ENCODE measurements around the gene SDR39U1. TPM values are rescaled to one million over a fixed set of nuclear protein-coding genes. Genes with fewer than 3 reads are reported as not detected.

Gene SDR39U1
- total RNA-seq, 2 experiments from 2014 or later, result 71.7 to 74.7 TPM

DNA sequence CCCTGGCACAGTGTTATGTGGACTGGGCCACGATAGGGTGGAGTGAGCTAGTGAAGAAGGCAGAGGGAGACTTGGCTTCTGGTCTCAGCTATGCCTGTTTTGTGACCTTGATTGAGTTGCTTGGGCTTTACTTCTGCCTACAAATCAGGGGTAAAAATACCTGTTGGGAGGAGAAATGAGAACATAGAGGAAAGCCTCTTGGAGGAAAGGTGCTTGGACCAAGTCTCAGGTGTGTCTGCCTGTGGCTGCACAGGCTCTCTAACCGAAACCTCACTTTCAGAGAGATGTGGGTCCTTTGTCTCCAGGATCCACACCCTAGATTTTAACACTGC lies 4.9 kb downstream of the SDR39U1 start:
- no peaks in the 10 kb centered on the region for H3K9me3 Mint-ChIP-seq
- peak overlapping the region; percentile 9 to 37 for H3K27ac ChIP-seq (ENCODE audit: low read depth in 1 of 2, low read length in 2 of 2)
- peaks cover 95% of the 10 kb centered on the region for H3K36me3 Mint-ChIP-seq (ENCODE audit: low read depth)

DNA sequence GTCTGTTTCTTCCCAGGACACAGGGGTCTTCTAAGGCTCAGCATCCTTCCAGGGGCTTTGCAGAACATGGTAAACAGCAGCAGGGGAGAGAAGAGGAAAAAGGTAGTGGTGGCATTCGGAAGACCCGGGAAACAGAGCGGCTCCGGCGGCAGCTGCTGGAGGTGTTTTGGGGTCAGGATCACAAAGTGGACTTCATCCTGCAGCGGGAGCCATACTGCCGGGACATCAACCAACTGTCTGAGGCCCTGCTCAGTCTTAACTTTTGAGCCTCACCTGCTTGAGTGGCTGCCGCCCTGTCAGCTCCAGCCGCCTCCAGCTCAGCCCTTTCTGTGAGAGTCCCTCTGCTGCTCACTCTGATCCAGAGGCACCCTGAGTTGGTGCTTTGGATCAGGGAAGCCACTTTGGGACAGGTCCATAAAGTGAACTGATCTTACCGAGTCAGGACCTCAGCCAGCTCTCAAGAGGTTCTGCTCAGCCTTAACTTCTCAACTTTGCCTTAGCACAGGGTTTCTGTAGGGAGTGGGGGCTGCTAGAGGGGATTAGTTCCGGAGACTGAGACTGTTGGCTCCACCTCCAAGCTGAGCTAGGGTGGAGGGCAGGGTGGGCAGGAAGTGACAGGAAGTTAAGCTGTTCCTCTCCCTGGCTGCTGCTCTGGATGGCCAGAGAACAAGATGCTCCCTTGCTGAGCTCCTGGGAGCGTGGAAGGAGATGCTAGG lies 5.4 kb downstream of the SDR39U1 start:
- intact Hi-C loops (cut with DNase I, micrococcal nuclease), result loop anchor here (2.0 to 10.0 kb wide), 2 partner anchors 322 to 422 kb away; partner anchors contain the start of genes DCAF11 (in 1 of the 2) and NRL (in 1 of the 2)
- DNase-seq (peak in 3 of 14 experiments; percentile 25 to 39 (median 39)), ATAC-seq (ENCODE audit: poor library complexity) (no peak)
- Histone ChIP-seq H3K4me1 (ENCODE audit: insufficient read depth, low read length) (peaks cover 45% of the 10 kb centered on the region), H3K27ac (ENCODE audit: low read depth in 1 of 2, low read length in 2 of 2) (peak overlapping the region; percentile 9 to 37), H3K27me3 (ENCODE audit: control insufficient read depth in 1 of 2, insufficient read depth in 2 of 2, low read length in 2 of 2) (no peaks in the 10 kb centered on the region), H3K9me3 (ENCODE audit: control insufficient read depth in 1 of 2, insufficient read depth in 1 of 2, low read length in 2 of 2) (no peaks in the 10 kb centered on the region), H3K4me3 (ENCODE audit: low read length) (no peak overlapping the region), H3K36me3 (ENCODE audit: insufficient read depth, low read length) (peaks cover 88% of the 10 kb centered on the region)
- Mint-ChIP-seq H3K36me3 (ENCODE audit: low read depth) (peaks cover 91% of the 10 kb centered on the region), H3K27ac (peak overlapping the region; percentile 68), H3K4me1 (ENCODE audit: low read depth) (peaks cover 78% of the 10 kb centered on the region), H3K27me3 (no peaks in the 10 kb centered on the region), H3K4me3 (peak overlapping the region; percentile 77), H3K9me3 (no peaks in the 10 kb centered on the region)
- ChIA-PET POLR2A (interaction anchor here (0.8 to 10.8 kb wide), 8 partner anchors 9 to 224 kb away, joined by 3 to 270 read pairs (median 5); partner anchors contain the start of genes ADCY4, CHMP4A, NYNRIN and RABGGTA), CTCF (interaction anchor here (0.7 to 3.6 kb wide), 13 partner anchors 10 to 276 kb away, joined by 3 to 64 read pairs (median 4); partner anchors contain the start of genes ADCY4, IRF9 and TINF2)
- TF ChIP-seq, protein P1, sequence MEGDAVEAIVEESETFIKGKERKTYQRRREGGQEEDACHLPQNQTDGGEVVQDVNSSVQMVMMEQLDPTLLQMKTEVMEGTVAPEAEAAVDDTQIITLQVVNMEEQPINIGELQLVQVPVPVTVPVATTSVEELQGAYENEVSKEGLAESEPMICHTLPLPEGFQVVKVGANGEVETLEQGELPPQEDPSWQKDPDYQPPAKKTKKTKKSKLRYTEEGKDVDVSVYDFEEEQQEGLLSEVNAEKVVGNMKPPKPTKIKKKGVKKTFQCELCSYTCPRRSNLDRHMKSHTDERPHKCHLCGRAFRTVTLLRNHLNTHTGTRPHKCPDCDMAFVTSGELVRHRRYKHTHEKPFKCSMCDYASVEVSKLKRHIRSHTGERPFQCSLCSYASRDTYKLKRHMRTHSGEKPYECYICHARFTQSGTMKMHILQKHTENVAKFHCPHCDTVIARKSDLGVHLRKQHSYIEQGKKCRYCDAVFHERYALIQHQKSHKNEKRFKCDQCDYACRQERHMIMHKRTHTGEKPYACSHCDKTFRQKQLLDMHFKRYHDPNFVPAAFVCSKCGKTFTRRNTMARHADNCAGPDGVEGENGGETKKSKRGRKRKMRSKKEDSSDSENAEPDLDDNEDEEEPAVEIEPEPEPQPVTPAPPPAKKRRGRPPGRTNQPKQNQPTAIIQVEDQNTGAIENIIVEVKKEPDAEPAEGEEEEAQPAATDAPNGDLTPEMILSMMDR (IDR thresholded peaks at IDR 0.05), result peak; percentile 26

More for the DNA sequence above, 4.9 kb downstream of the SDR39U1 start:
- H3K9me3 ChIP-seq (ENCODE audit: control insufficient read depth in 1 of 2, insufficient read depth in 1 of 2, low read length in 2 of 2), result no peaks in the 10 kb centered on the region
- ChIA-PET CTCF (interaction anchor here (2.7 to 3.6 kb wide), 4 partner anchors 72 to 195 kb away, joined by 11 to 64 read pairs (median 19); partner anchors contain the start of genes ADCY4 and TINF2), POLR2A (interaction anchor here (0.9 to 10.8 kb wide), 4 partner anchors 39 to 204 kb away, joined by 3 to 270 read pairs (median 6); partner anchors contain the start of genes ADCY4, NYNRIN, RIPK3 and TINF2)
- peaks cover 82% of the 10 kb centered on the region for H3K4me1 Mint-ChIP-seq (ENCODE audit: low read depth)
- intact Hi-C loops (cut with DNase I, micrococcal nuclease), result loop anchor here (2.0 to 10.0 kb wide), 2 partner anchors 323 to 423 kb away; partner anchors contain the start of genes DCAF11 (in 1 of the 2) and NRL (in 1 of the 2)
- H3K27ac Mint-ChIP-seq, result peak overlapping the region; percentile 68
- DNase-seq (no peak), ATAC-seq (ENCODE audit: poor library complexity) (no peak)
- peak overlapping the region; percentile 77 for H3K4me3 Mint-ChIP-seq
- H3K27me3 ChIP-seq (ENCODE audit: control insufficient read depth in 1 of 2, insufficient read depth in 2 of 2, low read length in 2 of 2), result no peaks in the 10 kb centered on the region
- H3K4me3 ChIP-seq (ENCODE audit: low read length), result no peak overlapping the region
- H3K4me1 ChIP-seq (ENCODE audit: insufficient read depth, low read length), result peaks cover 43% of the 10 kb centered on the region
- H3K36me3 ChIP-seq (ENCODE audit: insufficient read depth, low read length), result peaks cover 83% of the 10 kb centered on the region
- no peaks in the 10 kb centered on the region for H3K27me3 Mint-ChIP-seq
- TF ChIP-seq, protein P1 (IDR thresholded peaks at IDR 0.05), result no peak

GRCh38 chr14:24436355-24437019 lies 6.1 kb downstream of the SDR39U1 start:
- no peak overlapping the region for H3K4me3 ChIP-seq (ENCODE audit: low read length)
- TF ChIP-seq, protein P1 (IDR thresholded peaks at IDR 0.05), result peak; percentile 62
- no peaks in the 10 kb centered on the region for H3K9me3 Mint-ChIP-seq
- H3K4me1 ChIP-seq (ENCODE audit: insufficient read depth, low read length), result peaks cover 45% of the 10 kb centered on the region
- H3K27ac Mint-ChIP-seq, result peak overlapping the region; percentile 68
- no peaks in the 10 kb centered on the region for H3K9me3 ChIP-seq (ENCODE audit: control insufficient read depth in 1 of 2, insufficient read depth in 1 of 2, low read length in 2 of 2)
- intact Hi-C loops (cut with DNase I, micrococcal nuclease), result loop anchor here (1.0 to 10.0 kb wide), 5 partner anchors 71 to 422 kb away; partner anchors contain the start of genes DCAF11 (in 1 of the 2) and NRL (in 1 of the 2)
- POLR2A ChIA-PET, result interaction anchor here (0.8 to 10.8 kb wide), 9 partner anchors 9 to 223 kb away, joined by 3 to 270 read pairs (median 5); partner anchors contain the start of genes ADCY4, CHMP4A, CIDEB and NYNRIN
- no peak overlapping the region for H3K27ac ChIP-seq (ENCODE audit: low read depth in 1 of 2, low read length in 2 of 2)
- CTCF ChIA-PET, result interaction anchor here (0.6 to 3.6 kb wide), 16 partner anchors 9 to 276 kb away, joined by 3 to 64 read pairs (median 4); partner anchors contain the start of genes ADCY4, IRF9 and TINF2
- peak overlapping the region; percentile 68 for H3K4me3 Mint-ChIP-seq
- no peaks in the 10 kb centered on the region for H3K27me3 ChIP-seq (ENCODE audit: control insufficient read depth in 1 of 2, insufficient read depth in 2 of 2, low read length in 2 of 2)
- peaks cover 93% of the 10 kb centered on the region for H3K36me3 ChIP-seq (ENCODE audit: insufficient read depth, low read length)
- ATAC-seq (ENCODE audit: poor library complexity) (peak; percentile 54), DNase-seq (peak in 7 of 14 experiments; percentile 29 to 78 (median 59))
- H3K27me3 Mint-ChIP-seq, result no peaks in the 10 kb centered on the region
- H3K36me3 Mint-ChIP-seq (ENCODE audit: low read depth), result peaks cover 90% of the 10 kb centered on the region
- peaks cover 78% of the 10 kb centered on the region for H3K4me1 Mint-ChIP-seq (ENCODE audit: low read depth)
